ENCODE results near the gene WDR1.

Gene WDR1

GRCh38 chr4:10056334-10057022 is 60.1 kb downstream of the WDR1 start:
- H3K27me3 Mint-ChIP-seq: no peaks in the 10 kb centered on the region
- H3K27ac Mint-ChIP-seq: no peak overlapping the region
- peaks cover 5% of the 10 kb centered on the region for H3K4me1 Mint-ChIP-seq
- H3K4me3 Mint-ChIP-seq: no peak overlapping the region
- H3K36me3 Mint-ChIP-seq: peaks cover 29% of the 10 kb centered on the region
- ATAC-seq (ENCODE audit: low read depth): no peak
- DNase-seq (ENCODE audit: low spot score in 2 of 2): no peak
- no peaks in the 10 kb centered on the region for H3K9me3 Mint-ChIP-seq

GRCh38 chr4:10055871-10056270 is 60.7 kb downstream of the WDR1 start:
- DNase-seq (ENCODE audit: low spot score in 2 of 2) (no peak), ATAC-seq (ENCODE audit: low read depth) (no peak)
- Mint-ChIP-seq H3K4me3 (no peak overlapping the region), H3K36me3 (peaks cover 27% of the 10 kb centered on the region), H3K9me3 (no peaks in the 10 kb centered on the region), H3K27ac (no peak overlapping the region), H3K4me1 (peaks cover 3% of the 10 kb centered on the region), H3K27me3 (no peaks in the 10 kb centered on the region)

GRCh38 chr4:10054571-10055041 is 62.0 kb downstream of the WDR1 start:
- ATAC-seq (ENCODE audit: low read depth) (no peak), DNase-seq (ENCODE audit: low spot score in 2 of 2) (no peak)
- Mint-ChIP-seq H3K36me3 (peaks cover 29% of the 10 kb centered on the region), H3K4me3 (no peak overlapping the region), H3K27me3 (no peaks in the 10 kb centered on the region), H3K9me3 (no peaks in the 10 kb centered on the region), H3K27ac (no peak overlapping the region), H3K4me1 (peaks cover 3% of the 10 kb centered on the region)

GRCh38 chr4:10053635-10054453 is 62.8 kb downstream of the WDR1 start:
- H3K4me3 Mint-ChIP-seq: no peak overlapping the region
- peaks cover 29% of the 10 kb centered on the region for H3K36me3 Mint-ChIP-seq
- no peak overlapping the region for H3K27ac Mint-ChIP-seq
- H3K4me1 Mint-ChIP-seq: peaks cover 3% of the 10 kb centered on the region
- no peak for ATAC-seq (ENCODE audit: low read depth)
- no peaks in the 10 kb centered on the region for H3K27me3 Mint-ChIP-seq
- no peaks in the 10 kb centered on the region for H3K9me3 Mint-ChIP-seq
- DNase-seq (ENCODE audit: low spot score in 2 of 2): no peak

- no peak for DNase-seq (ENCODE audit: low spot score in 2 of 2)
- no peak for ATAC-seq (ENCODE audit: low read depth)
- Mint-ChIP-seq H3K27ac (no peak overlapping the region), H3K4me3 (no peak overlapping the region), H3K4me1 (peaks cover 3% of the 10 kb centered on the region), H3K9me3 (no peaks in the 10 kb centered on the region), H3K27me3 (no peaks in the 10 kb centered on the region), H3K36me3 (peaks cover 26% of the 10 kb centered on the region)
Observed at GRCh38 chr4:10051517-10052135, 65.0 kb downstream of the WDR1 start.

GRCh38 chr4:10050721-10051120 is 65.9 kb downstream of the WDR1 start:
- Mint-ChIP-seq H3K36me3 (peaks cover 19% of the 10 kb centered on the region), H3K27ac (no peak overlapping the region), H3K4me3 (no peak overlapping the region), H3K4me1 (peaks cover 3% of the 10 kb centered on the region), H3K9me3 (no peaks in the 10 kb centered on the region), H3K27me3 (no peaks in the 10 kb centered on the region)
- no peak for DNase-seq (ENCODE audit: low spot score in 2 of 2)
- ATAC-seq (ENCODE audit: low read depth): no peak

- Mint-ChIP-seq H3K27me3 (no peaks in the 10 kb centered on the region), H3K9me3 (no peaks in the 10 kb centered on the region), H3K36me3 (peaks cover 18% of the 10 kb centered on the region), H3K4me3 (no peak overlapping the region), H3K4me1 (peaks cover 3% of the 10 kb centered on the region), H3K27ac (no peak overlapping the region)
- no peak for DNase-seq (ENCODE audit: low spot score in 2 of 2)
- no peak for ATAC-seq (ENCODE audit: low read depth)
Observed at GRCh38 chr4:10050261-10050661, 66.3 kb downstream of the WDR1 start.

- no peaks in the 10 kb centered on the region for H3K27me3 Mint-ChIP-seq
- H3K4me1 Mint-ChIP-seq: peaks cover 6% of the 10 kb centered on the region
- no peak overlapping the region for H3K4me3 Mint-ChIP-seq
- peaks cover 18% of the 10 kb centered on the region for H3K36me3 Mint-ChIP-seq
- no peaks in the 10 kb centered on the region for H3K9me3 Mint-ChIP-seq
- no peak overlapping the region for H3K27ac Mint-ChIP-seq
- ATAC-seq (ENCODE audit: low read depth): no peak
- no peak for DNase-seq (ENCODE audit: low spot score in 2 of 2)
Observed at GRCh38 chr4:10048941-10049697, 67.5 kb downstream of the WDR1 start.

GRCh38 chr4:10047967-10048366 is 68.6 kb downstream of the WDR1 start:
- DNase-seq (ENCODE audit: low spot score in 2 of 2) (no peak), ATAC-seq (ENCODE audit: low read depth) (no peak)
- no peak overlapping the region for H3K4me3 Mint-ChIP-seq
- no peaks in the 10 kb centered on the region for H3K27me3 Mint-ChIP-seq
- H3K9me3 Mint-ChIP-seq: no peaks in the 10 kb centered on the region
- H3K36me3 Mint-ChIP-seq: peaks cover 16% of the 10 kb centered on the region
- H3K4me1 Mint-ChIP-seq: peaks cover 6% of the 10 kb centered on the region
- H3K27ac Mint-ChIP-seq: no peak overlapping the region

- H3K27me3 Mint-ChIP-seq: no peaks in the 10 kb centered on the region
- peaks cover 6% of the 10 kb centered on the region for H3K4me1 Mint-ChIP-seq
- no peak overlapping the region for H3K4me3 Mint-ChIP-seq
- H3K27ac Mint-ChIP-seq: peak overlapping the region; percentile 14
- H3K9me3 Mint-ChIP-seq: peaks cover 6% of the 10 kb centered on the region
- DNase-seq (ENCODE audit: low spot score in 2 of 2) (no peak), ATAC-seq (ENCODE audit: low read depth) (no peak)
- H3K36me3 Mint-ChIP-seq: peaks cover 18% of the 10 kb centered on the region
Observed at GRCh38 chr4:10046471-10046870, 70.1 kb downstream of the WDR1 start.

- no peak for ATAC-seq (ENCODE audit: low read depth)
- peaks cover 18% of the 10 kb centered on the region for H3K36me3 Mint-ChIP-seq
- H3K9me3 Mint-ChIP-seq: peaks cover 6% of the 10 kb centered on the region
- H3K27me3 Mint-ChIP-seq: no peaks in the 10 kb centered on the region
- H3K4me1 Mint-ChIP-seq: peaks cover 6% of the 10 kb centered on the region
- no peak overlapping the region for H3K27ac Mint-ChIP-seq
- H3K4me3 Mint-ChIP-seq: no peak overlapping the region
- DNase-seq (ENCODE audit: low spot score in 2 of 2): no peak
Observed at GRCh38 chr4:10045481-10045880, 71.1 kb downstream of the WDR1 start.

GRCh38 chr4:10041036-10041435 is 75.6 kb downstream of the WDR1 start:
- ATAC-seq (ENCODE audit: low read depth) (no peak), DNase-seq (ENCODE audit: low spot score in 2 of 2) (no peak)
- peaks cover 6% of the 10 kb centered on the region for H3K9me3 Mint-ChIP-seq
- H3K4me1 Mint-ChIP-seq: peaks cover 3% of the 10 kb centered on the region
- H3K27me3 Mint-ChIP-seq: no peaks in the 10 kb centered on the region
- no peak overlapping the region for H3K4me3 Mint-ChIP-seq
- no peak overlapping the region for H3K27ac Mint-ChIP-seq
- peaks cover 19% of the 10 kb centered on the region for H3K36me3 Mint-ChIP-seq

GRCh38 chr4:10040049-10040892 is 76.3 kb downstream of the WDR1 start:
- no peak overlapping the region for H3K4me3 Mint-ChIP-seq
- no peaks in the 10 kb centered on the region for H3K27me3 Mint-ChIP-seq
- peaks cover 3% of the 10 kb centered on the region for H3K4me1 Mint-ChIP-seq
- DNase-seq (ENCODE audit: low spot score in 2 of 2) (no peak), ATAC-seq (ENCODE audit: low read depth) (no peak)
- no peak overlapping the region for H3K27ac Mint-ChIP-seq
- H3K9me3 Mint-ChIP-seq: peaks cover 6% of the 10 kb centered on the region
- H3K36me3 Mint-ChIP-seq: peaks cover 19% of the 10 kb centered on the region

All from memory B cell (primary cell).